Measurements from ENCODE around the gene NF2.

NF2 gene

GRCh38 chr22:29673361-29674066, 70.1 kb downstream of the NF2 start:
- Histone ChIP-seq H3K4me2 (ENCODE audit: low read length) (no peak overlapping the region), H3K4me3 (ENCODE audit: low read depth, low read length) (no peak overlapping the region), H3K9me3 (ENCODE audit: control insufficient read depth, low read length) (no peaks in the 10 kb centered on the region), H3K9ac (no peak overlapping the region), H2AFZ (no peak overlapping the region), H3K27me3 (ENCODE audit: control insufficient read depth, insufficient read depth, low read length) (no peaks in the 10 kb centered on the region), H3K36me3 (ENCODE audit: control insufficient read depth, insufficient read depth, low read length) (no peaks in the 10 kb centered on the region), H3K27ac (no peak overlapping the region), H3K79me2 (no peaks in the 10 kb centered on the region), H3K4me1 (peaks cover 3% of the 10 kb centered on the region)
- no peak for TF ChIP-seq CTCF (IDR thresholded peaks at IDR 0.05)

GRCh38 chr22:29674121-29674520, 70.7 kb downstream of the NF2 start:
- Histone ChIP-seq H3K27ac (no peak overlapping the region), H3K27me3 (ENCODE audit: control insufficient read depth, insufficient read depth, low read length) (no peaks in the 10 kb centered on the region), H3K36me3 (ENCODE audit: control insufficient read depth, insufficient read depth, low read length) (no peaks in the 10 kb centered on the region), H2AFZ (no peak overlapping the region), H3K9ac (no peak overlapping the region), H3K4me3 (ENCODE audit: low read depth, low read length) (no peak overlapping the region), H3K79me2 (no peaks in the 10 kb centered on the region), H3K4me2 (ENCODE audit: low read length) (no peak overlapping the region), H3K4me1 (peaks cover 3% of the 10 kb centered on the region), H3K9me3 (ENCODE audit: control insufficient read depth, low read length) (no peaks in the 10 kb centered on the region)
- TF ChIP-seq CTCF (IDR thresholded peaks at IDR 0.05) = no peak

- Histone ChIP-seq H3K4me3 (ENCODE audit: low read depth, low read length) (no peak overlapping the region), H2AFZ (no peak overlapping the region), H3K27me3 (ENCODE audit: control insufficient read depth, insufficient read depth, low read length) (no peaks in the 10 kb centered on the region), H3K9ac (no peak overlapping the region), H3K27ac (no peak overlapping the region), H3K79me2 (no peaks in the 10 kb centered on the region), H3K36me3 (ENCODE audit: control insufficient read depth, insufficient read depth, low read length) (no peaks in the 10 kb centered on the region), H3K4me2 (ENCODE audit: low read length) (no peak overlapping the region), H3K9me3 (ENCODE audit: control insufficient read depth, low read length) (no peaks in the 10 kb centered on the region), H3K4me1 (no peaks in the 10 kb centered on the region)
- TF ChIP-seq CTCF (IDR thresholded peaks at IDR 0.05) = no peak
These were observed 75.9 kb downstream of the NF2 start for GRCh38 chr22:29679316-29679715.

- no peak overlapping the region for H2AFZ ChIP-seq
- H3K36me3 ChIP-seq (ENCODE audit: control insufficient read depth, insufficient read depth, low read length) = no peaks in the 10 kb centered on the region
- no peak overlapping the region for H3K4me2 ChIP-seq (ENCODE audit: low read length)
- no peaks in the 10 kb centered on the region for H3K9me3 ChIP-seq (ENCODE audit: control insufficient read depth, low read length)
- H3K4me3 ChIP-seq (ENCODE audit: low read depth, low read length) = no peak overlapping the region
- no peak for TF ChIP-seq CTCF (IDR thresholded peaks at IDR 0.05)
- H3K4me1 ChIP-seq = peaks cover 3% of the 10 kb centered on the region
- H3K27me3 ChIP-seq (ENCODE audit: control insufficient read depth, insufficient read depth, low read length) = no peaks in the 10 kb centered on the region
- H3K27ac ChIP-seq = no peak overlapping the region
- no peaks in the 10 kb centered on the region for H3K79me2 ChIP-seq
- H3K9ac ChIP-seq = no peak overlapping the region
These were observed 80.1 kb downstream of the NF2 start for GRCh38 chr22:29683536-29683935.

GRCh38 chr22:29684244-29684643, 80.8 kb downstream of the NF2 start:
- TF ChIP-seq CTCF (IDR thresholded peaks at IDR 0.05) = no peak
- Histone ChIP-seq H3K27ac (no peak overlapping the region), H3K4me2 (ENCODE audit: low read length) (no peak overlapping the region)

More at GRCh38 chr22:29684244-29684643, 80.8 kb downstream of the NF2 start:
- H3K9me3 ChIP-seq (ENCODE audit: control insufficient read depth, low read length) = no peaks in the 10 kb centered on the region
- H3K27me3 ChIP-seq (ENCODE audit: control insufficient read depth, insufficient read depth, low read length) = no peaks in the 10 kb centered on the region
- no peaks in the 10 kb centered on the region for H3K36me3 ChIP-seq (ENCODE audit: control insufficient read depth, insufficient read depth, low read length)
- no peak overlapping the region for H3K4me3 ChIP-seq (ENCODE audit: low read depth, low read length)
- H3K79me2 ChIP-seq = no peaks in the 10 kb centered on the region
- no peak overlapping the region for H2AFZ ChIP-seq
- peaks cover 5% of the 10 kb centered on the region for H3K4me1 ChIP-seq
- H3K9ac ChIP-seq = no peak overlapping the region
